GM12875 (cell line): ENCODE results near the gene UBE2O.

ENCODE experiments used
- H3K4me3 ChIP-seq: one replicate; pipeline ENCODE4 v1.5.1; 2011; ENCODE audit warnings: low read depth, low read length, control low read depth
- TF ChIP-seq, protein P1 (sequence below): IDR thresholded peaks from 2 replicates; pipeline ENCODE4 v1.5.1; 2011; ENCODE audit warnings: low read depth, mild to moderate bottlenecking, control low read depth, inconsistent platforms, low read length, moderate library complexity, borderline replicate concordance; ENCODE audit not compliant: insufficient read depth

Gene UBE2O

DNA sequence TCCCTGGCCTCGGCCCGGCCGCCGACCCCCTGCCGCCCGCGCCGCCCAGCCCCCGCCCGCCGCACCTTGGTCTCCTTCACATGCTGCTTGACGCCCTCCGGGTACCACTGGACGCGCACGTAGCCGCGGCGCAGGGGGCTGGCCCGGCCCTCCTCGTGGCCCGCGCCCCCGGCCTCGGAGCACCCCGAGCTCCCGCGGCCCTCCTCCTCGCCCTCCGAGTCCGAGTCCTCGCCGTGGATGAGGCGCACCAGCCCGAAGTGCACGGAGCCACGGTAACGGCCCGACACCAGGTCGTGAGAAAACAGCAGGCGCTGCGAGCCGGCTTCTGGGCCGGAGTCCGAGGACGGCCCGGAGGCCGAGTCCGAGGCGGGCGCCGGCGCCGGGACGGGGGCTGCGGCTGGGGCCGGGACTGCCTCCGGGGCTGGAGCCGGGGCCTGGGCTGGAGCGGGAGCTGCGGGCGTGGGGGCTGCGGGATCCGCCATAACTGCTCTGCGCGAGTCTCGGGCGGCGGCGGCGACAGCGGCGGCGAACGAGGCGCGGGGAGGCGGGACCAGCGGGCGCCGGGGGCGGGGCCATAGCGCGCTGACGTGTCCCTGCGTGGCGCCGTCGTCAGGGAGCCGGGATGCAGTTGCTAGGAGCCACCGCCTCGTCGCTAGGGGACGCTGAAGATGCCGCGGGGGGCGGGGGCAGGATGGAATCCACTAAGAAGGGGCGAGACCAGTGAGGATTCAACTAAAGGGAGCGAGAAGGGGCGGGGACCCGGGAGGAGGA, at the start of gene UBE2O:
Gene UBE2O (minus strand): TSS at position 493 of the 771 bp plus-strand sequence. CDS start 11 bp downstream, at position 482.
- peak within 1 kb of the TSS; percentile 88 for H3K4me3 ChIP-seq
- TF ChIP-seq, protein P1, sequence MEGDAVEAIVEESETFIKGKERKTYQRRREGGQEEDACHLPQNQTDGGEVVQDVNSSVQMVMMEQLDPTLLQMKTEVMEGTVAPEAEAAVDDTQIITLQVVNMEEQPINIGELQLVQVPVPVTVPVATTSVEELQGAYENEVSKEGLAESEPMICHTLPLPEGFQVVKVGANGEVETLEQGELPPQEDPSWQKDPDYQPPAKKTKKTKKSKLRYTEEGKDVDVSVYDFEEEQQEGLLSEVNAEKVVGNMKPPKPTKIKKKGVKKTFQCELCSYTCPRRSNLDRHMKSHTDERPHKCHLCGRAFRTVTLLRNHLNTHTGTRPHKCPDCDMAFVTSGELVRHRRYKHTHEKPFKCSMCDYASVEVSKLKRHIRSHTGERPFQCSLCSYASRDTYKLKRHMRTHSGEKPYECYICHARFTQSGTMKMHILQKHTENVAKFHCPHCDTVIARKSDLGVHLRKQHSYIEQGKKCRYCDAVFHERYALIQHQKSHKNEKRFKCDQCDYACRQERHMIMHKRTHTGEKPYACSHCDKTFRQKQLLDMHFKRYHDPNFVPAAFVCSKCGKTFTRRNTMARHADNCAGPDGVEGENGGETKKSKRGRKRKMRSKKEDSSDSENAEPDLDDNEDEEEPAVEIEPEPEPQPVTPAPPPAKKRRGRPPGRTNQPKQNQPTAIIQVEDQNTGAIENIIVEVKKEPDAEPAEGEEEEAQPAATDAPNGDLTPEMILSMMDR: peak; percentile 67

DNA sequence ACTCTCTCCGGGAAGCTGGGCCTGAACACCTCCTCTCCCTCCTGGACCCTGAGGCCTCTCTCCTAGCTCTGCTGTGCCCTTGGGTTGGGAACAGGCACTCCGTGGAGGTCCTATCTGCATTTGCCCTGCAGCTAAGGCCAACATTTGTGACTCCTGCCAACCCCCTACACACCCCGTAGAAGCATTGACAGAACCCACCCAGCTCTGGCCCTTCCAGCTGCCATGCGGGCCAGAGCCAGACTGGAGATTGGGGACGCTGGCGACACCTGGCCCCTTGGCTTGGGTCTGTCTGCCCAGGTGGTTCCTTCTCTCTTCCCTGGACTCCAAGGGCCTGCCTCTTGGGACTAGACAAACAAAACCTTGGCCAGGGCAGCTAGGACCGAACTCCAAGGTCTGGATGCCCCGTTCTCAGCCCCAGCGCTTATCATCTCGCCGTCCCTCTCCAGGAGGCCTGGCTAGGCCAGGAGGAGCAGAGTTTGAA, 48.9 kb upstream of the UBE2O start:
- no peak overlapping the region for H3K4me3 ChIP-seq
- TF ChIP-seq, protein P1: no peak

DNA sequence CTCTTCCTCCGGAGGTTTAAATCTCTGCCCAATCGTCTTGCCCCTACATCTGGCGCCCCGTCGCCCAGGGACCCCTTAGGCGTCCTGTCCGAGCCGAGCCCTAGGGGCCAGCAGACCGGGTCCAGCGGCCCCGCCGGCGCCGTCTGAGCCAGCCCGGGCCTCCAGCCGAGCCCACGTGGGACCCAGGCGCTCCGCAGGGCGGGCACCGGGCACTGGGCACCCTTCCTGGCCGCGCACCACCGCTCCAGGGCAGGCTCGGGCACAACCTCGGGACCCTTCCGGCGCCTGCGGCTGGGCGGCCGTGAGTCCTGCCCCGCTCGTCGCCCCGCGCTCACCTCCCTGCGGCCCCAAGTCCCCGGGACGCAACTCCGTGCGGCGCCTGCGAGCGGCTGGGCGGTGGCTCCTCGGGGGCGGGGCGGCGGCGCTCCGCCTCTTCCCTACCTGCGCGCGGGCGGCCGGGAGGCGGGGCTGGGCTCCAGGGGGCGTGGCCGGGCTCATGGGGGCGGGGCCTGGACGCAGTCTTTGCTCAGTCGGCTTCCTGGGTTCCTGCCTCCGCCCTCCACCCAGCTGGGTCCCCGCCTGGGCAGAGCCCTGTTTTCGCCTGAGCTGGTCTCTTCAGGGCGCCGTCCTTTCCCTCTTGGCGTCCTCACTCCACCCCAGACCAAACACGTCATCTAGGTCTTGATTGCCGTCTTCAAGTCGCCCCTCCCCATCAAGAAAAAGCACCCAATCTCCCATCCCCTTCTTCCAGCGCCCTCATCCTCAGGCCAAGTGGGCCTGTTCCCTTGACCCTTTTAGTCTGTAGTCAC, 48.3 kb upstream of the UBE2O start, which contains the start of gene RHBDF2:
Gene RHBDF2 (minus strand): TSS at position 406 of the 809 bp plus-strand sequence. CDS start 19,899 bp downstream, outside the sequence.
- TF ChIP-seq, protein P1: no peak
- H3K4me3 ChIP-seq: peak within 1 kb of the TSS; percentile 82

DNA sequence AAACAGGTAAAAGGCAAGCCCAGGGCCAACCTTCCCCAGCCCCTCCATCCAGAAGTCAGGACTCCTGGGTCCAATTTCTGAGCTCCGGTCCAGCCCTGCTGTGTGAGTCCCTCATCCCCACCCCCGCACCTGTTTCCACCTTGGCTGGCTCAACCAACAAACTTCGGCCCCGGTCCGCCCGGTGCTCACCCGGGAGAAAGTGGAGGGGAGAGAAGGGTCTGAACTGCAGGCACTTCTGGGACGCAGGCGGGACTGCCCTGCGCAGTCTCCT, 47.7 kb upstream of the UBE2O start:
- H3K4me3 ChIP-seq: peak overlapping the region; percentile 82
- TF ChIP-seq, protein P1: no peak

DNA sequence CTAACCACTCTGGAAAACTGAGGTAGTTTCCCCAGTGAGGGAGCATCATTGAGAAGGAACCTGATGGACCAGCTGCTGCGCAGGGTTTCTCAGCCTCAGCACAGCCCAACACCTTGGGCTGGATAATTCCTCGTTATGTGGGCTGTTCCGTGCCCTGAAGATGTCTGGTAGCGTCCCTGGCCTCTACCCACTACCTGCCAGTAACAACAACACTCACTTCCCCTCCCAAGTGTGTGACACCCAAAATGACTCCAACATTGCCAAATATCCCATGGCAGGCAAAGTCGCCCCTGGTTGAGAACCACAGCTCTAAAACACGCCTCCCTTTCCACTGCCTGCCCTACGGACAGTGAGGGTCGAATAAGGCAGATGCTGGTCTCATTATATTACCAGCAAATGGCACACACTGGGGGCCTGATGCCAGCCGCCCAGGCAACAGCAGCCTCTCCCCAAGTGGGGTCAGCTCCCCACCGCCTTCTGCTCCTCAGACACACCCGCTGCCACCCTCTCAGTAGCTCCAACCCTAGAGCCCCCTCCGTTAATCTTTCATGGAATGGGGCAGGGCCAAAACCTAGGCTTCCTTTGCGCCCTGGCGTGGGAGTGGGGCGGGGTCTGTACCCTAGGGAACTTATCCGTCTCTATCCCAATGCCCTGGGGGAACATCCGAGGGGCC, 47.3 kb upstream of the UBE2O start:
- peak overlapping the region; percentile 82 for H3K4me3 ChIP-seq
- TF ChIP-seq, protein P1: no peak

DNA sequence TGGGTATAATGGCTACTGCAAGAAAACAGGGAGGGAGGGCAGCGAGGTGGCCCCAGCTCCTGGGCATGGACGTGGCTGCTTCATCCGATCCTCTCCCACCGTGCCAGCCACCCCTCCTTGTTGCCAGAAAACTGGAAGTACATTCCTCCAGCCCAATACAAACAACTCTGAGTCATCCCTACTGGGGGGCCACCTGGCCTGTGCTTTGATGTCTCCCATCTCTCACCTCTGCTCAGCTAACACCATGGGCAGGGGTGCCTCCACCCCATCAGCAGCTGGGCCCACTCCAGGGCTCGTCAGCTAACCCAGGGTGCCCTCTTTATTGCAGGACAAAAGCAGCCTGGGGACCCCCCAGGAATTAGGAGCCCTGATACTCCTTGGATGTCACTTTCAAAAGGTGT, 46.3 kb upstream of the UBE2O start:
- peak overlapping the region; percentile 82 for H3K4me3 ChIP-seq
- TF ChIP-seq, protein P1: no peak
